HUDEP-2 (cell line): ENCODE results near the gene CCR5.

Source experiments
- DNase-seq, 76 experiments: peaks; one replicate each; lab custom pipeline; 2025; ENCODE audit not compliant: unreplicated experiment in 76 of 76; lab: John Stamatoyannopoulos, UW

Gene CCR5

DNA sequence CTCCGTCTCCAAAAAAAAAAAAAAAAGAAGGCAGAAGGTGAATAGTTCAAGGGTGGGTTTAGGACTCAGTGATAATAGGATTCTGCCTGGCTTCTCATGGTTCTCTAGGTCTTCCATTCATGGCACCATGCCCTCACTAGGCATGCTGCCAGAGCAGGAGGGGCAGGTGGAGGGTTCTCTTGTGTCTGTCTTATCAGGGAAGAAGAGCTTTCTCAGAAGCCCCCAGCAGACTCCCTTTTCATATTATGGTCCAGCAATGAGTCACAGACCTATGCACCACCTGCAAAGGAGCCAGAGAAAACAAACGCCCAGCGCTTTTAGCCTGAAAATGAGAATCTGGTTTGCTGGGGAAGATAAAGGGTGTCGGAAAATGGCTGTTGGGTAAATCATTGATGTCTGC lies 13.8 kb upstream of the CCR5 start:
- peak in 1 of 76 experiments; percentile 1 for DNase-seq

GRCh38 chr3:46358466-46358865 lies 12.3 kb upstream of the CCR5 start:
- DNase-seq, result no peak

DNA sequence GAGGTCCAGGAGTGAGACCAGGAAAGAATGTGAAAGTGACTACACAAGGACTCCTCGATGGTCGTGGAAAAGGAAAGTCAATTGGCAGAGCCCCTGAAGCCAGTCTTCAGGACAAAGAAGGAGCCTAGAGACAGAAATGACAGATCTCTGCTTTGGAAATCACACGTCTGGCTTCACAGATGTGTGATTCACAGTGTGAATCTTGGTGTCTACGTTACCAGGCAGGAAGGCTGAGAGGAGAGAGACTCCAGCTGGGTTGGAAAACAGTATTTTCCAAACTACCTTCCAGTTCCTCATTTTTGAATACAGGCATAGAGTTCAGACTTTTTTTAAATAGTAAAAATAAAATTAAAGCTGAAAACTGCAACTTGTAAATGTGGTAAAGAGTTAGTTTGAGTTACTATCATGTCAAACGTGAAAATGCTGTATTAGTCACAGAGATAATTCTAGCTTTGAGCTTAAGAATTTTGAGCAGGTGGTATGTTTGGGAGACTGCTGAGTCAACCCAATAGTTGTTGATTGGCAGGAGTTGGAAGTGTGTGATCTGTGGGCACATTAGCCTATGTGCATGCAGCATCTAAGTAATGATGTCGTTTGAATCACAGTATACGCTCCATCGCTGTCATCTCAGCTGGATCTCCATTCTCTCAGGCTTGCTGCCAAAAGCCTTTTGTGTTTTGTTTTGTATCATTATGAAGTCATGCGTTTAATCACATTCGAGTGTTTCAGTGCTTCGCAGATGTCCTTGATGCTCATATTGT lies 10.8 kb upstream of the CCR5 start:
- no peak for DNase-seq

GRCh38 chr3:46360907-46361306 lies 9.8 kb upstream of the CCR5 start:
- DNase-seq, result no peak

DNA sequence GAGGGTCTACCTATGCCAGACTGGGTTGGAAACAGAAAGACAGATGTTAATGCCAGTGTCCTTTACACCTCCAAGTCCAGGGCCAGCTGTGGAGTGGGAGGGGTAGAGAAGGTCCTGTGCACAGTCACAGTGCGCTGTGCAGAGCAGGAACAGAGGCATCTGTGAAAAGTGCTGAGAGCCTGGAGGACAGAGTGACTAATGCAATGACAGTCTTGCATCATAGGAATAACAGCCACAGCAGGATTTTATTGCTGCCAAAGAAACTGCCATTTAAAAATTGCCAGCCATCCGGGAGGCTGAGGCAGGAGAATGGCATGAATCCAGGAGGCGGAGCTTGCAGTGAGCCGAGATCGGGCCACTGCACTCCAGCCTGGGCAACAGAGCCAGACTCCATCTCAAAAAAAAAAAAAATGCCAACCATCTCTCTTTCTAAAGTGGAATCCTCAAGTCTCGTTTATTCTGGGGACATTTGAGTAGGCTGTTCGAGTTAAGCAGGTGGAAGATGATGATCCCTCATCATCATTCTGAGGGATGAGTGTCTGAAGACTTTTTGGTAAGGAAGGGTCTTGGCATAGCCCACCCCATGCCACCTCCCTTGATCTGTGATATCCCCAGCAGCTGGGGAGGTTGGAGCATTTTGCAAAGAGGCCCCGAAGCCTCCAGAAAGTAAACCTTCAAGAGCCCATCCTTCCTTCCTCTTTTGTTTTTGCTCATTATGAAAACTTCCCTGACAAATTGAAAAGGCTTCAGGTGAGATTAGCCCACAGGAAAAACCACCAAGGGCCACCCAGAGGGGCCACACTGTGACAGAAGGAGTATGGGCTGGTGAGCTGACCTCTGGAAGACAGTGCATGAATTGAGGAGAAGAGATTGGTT lies 9.1 kb upstream of the CCR5 start:
- DNase-seq, result no peak

DNA sequence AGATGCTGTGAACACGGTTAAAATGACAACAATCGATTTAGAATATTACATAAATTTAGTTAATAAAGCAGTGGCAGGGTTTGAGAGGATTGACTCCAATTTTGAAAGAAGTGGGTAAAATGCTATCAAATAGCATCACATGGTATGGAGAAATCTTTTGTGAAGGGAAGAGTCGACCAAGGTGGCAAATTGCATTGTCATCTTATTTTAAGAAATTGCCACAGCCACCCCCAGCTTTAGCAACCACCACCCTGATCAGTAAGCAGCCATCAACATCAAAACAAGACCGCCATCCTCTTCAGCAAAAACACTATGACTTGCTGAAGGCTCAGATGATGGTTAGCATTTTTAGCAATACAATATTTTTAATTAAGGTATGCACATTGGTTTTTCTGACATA lies 5.7 kb upstream of the CCR5 start:
- DNase-seq, result no peak

- no peak for DNase-seq
Observed at GRCh38 chr3:46365737-46366524, 4.8 kb upstream of the CCR5 start.

DNA sequence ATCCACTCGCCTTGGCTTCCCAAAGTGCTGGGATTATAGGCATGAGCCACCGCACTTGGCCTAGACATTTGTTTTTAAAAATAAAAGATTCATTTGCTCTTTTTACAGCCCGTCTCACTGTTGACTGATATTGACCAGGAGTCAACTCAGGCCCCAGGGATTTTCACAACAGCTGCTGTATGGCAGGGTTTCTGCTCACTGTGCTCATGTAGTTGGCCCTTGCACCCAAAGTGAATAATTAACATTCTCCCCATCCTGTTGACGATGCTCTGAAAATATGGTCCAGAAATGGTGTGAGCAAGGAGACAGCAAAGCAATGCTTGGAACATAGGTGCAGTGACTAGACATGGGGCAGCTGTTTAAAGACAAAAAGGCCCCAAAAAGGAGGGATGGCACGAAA lies 2.9 kb upstream of the CCR5 start:
- DNase-seq, result no peak

- DNase-seq, result peak in 6 of 76 experiments; percentile 1 to 20 (median 4)
Observed at GRCh38 chr3:46368569-46368968, 2.2 kb upstream of the CCR5 start.

DNA sequence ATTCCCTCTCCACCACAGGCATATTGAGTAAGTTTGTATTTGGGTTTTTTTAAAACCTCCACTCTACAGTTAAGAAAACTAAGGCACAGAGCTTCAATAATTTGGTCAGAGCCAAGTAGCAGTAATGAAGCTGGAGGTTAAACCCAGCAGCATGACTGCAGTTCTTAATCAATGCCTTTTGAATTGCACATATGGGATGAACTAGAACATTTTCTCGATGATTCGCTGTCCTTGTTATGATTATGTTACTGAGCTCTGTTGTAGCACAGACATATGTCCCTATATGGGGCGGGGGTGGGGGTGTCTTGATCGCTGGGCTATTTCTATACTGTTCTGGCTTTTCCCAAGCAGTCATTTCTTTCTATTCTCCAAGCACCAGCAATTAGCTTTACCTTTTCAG lies 1.6 kb upstream of the CCR5 start:
- no peak for DNase-seq

- no peak for DNase-seq
Observed at GRCh38 chr3:46369675-46370132, 1.0 kb upstream of the CCR5 start.

DNA sequence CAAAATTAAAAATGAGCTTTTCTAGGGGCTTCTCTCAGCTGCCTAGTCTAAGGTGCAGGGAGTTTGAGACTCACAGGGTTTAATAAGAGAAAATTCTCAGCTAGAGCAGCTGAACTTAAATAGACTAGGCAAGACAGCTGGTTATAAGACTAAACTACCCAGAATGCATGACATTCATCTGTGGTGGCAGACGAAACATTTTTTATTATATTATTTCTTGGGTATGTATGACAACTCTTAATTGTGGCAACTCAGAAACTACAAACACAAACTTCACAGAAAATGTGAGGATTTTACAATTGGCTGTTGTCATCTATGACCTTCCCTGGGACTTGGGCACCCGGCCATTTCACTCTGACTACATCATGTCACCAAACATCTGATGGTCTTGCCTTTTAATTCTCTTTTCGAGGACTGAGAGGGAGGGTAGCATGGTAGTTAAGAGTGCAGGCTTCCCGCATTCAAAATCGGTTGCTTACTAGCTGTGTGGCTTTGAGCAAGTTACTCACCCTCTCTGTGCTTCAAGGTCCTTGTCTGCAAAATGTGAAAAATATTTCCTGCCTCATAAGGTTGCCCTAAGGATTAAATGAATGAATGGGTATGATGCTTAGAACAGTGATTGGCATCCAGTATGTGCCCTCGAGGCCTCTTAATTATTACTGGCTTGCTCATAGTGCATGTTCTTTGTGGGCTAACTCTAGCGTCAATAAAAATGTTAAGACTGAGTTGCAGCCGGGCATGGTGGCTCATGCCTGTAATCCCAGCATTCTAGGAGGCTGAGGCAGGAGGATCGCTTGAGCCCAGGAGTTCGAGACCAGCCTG lies 984 bp downstream of the CCR5 start:
- no peak for DNase-seq

- DNase-seq, result peak in 5 of 76 experiments; percentile 6 to 22 (median 12)
Observed at GRCh38 chr3:46372492-46373359, 2.0 kb downstream of the CCR5 start.

DNA sequence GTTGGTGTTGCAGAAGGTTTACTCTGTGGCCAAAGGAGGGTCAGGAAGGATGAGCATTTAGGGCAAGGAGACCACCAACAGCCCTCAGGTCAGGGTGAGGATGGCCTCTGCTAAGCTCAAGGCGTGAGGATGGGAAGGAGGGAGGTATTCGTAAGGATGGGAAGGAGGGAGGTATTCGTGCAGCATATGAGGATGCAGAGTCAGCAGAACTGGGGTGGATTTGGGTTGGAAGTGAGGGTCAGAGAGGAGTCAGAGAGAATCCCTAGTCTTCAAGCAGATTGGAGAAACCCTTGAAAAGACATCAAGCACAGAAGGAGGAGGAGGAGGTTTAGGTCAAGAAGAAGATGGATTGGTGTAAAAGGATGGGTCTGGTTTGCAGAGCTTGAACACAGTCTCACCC lies 4.0 kb downstream of the CCR5 start:
- DNase-seq, result no peak

- no peak for DNase-seq
Observed at GRCh38 chr3:46375218-46375617, 4.5 kb downstream of the CCR5 start.

DNA sequence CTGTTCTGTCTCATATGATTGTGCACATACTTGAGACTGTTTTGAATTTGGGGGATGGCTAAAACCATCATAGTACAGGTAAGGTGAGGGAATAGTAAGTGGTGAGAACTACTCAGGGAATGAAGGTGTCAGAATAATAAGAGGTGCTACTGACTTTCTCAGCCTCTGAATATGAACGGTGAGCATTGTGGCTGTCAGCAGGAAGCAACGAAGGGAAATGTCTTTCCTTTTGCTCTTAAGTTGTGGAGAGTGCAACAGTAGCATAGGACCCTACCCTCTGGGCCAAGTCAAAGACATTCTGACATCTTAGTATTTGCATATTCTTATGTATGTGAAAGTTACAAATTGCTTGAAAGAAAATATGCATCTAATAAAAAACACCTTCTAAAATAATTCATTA lies 5.1 kb downstream of the CCR5 start:
- no peak for DNase-seq

DNA sequence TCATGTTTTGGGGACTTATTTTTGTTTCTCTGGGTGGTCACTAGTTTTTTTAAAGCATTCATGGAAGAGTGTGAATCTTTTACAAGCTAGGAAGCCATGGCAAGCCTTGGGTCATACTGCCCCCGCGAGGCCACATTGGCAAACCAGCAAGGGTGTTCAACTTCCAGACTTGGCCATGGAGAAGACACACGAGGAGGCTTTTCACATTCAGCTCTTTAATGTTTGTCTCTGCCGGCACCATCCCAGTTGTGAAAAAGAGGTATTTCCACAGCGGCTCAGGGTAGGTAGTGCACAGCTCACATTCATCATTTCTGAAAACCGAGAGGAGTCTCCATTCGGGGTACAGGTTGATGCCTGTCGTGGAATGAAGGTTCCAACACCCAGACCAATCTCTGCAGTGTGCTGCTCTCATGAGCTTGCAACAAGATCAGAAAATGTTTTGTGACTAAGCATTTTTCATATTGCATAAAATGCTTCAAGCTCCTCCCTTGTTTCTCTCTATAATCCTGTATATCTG lies 7.7 kb downstream of the CCR5 start:
- DNase-seq, result peak in 55 of 76 experiments; percentile 3 to 66 (median 37)

- no peak for DNase-seq
Observed at GRCh38 chr3:46380471-46381221, 9.9 kb downstream of the CCR5 start.
